Ramos (cell line): ENCODE measurements around the gene GMNN.
"Not testable (repeated sequence)": the region's sequence is repeated elsewhere in the genome, so short reads cannot be mapped to it uniquely, and the experiment has no call there.

Source experiments
- in situ Hi-C: fragments of 300-500 bp; cut with MboI; formaldehyde crosslinking; loops from one replicate; pipeline ENCODE4 v1.14.3; 2022; ENCODE audit warnings: low sequenced_read_pairs; ENCODE audit not compliant: unreplicated experiment

Gene GMNN

GRCh38 chr6:24774696-24775519 lies at the start of gene GMNN:
TSS of gene GMNN (plus strand) at chr6:24774937. CDS start at chr6:24777247, 2,310 bp downstream.
- in situ Hi-C loops: no loop called here

GRCh38 chr6:24730653-24731052 lies 44.1 kb upstream of the GMNN start:
- in situ Hi-C loops: not testable (repeated sequence)

- in situ Hi-C loops: not testable (repeated sequence)
Measured at GRCh38 chr6:24731456-24732134, 43.1 kb upstream of the GMNN start.

- in situ Hi-C loops: no loop called here
Measured at GRCh38 chr6:24734166-24734565, 40.6 kb upstream of the GMNN start.

- in situ Hi-C loops: not testable (repeated sequence)
Measured at GRCh38 chr6:24734710-24735109, 40.0 kb upstream of the GMNN start.

GRCh38 chr6:24738741-24739140 lies 36.0 kb upstream of the GMNN start:
- in situ Hi-C loops: no loop called here

- in situ Hi-C loops: no loop called here
Measured at GRCh38 chr6:24740861-24741260, 33.9 kb upstream of the GMNN start.

- in situ Hi-C loops: no loop called here
Measured at GRCh38 chr6:24742216-24742738, 32.5 kb upstream of the GMNN start.

GRCh38 chr6:24743265-24743943 lies 31.3 kb upstream of the GMNN start:
- in situ Hi-C loops: no loop called here

GRCh38 chr6:24743944-24744335 lies 30.8 kb upstream of the GMNN start:
- in situ Hi-C loops: no loop called here

GRCh38 chr6:24744911-24745310 lies 29.8 kb upstream of the GMNN start:
- in situ Hi-C loops: no loop called here

- in situ Hi-C loops: no loop called here
Measured at GRCh38 chr6:24749297-24749696, 25.4 kb upstream of the GMNN start.

- in situ Hi-C loops: not testable (repeated sequence)
Measured at GRCh38 chr6:24750878-24751277, 23.9 kb upstream of the GMNN start.

GRCh38 chr6:24752503-24752902 lies 22.2 kb upstream of the GMNN start:
- in situ Hi-C loops: no loop called here

- in situ Hi-C loops: no loop called here
Measured at GRCh38 chr6:24752917-24753492, 21.7 kb upstream of the GMNN start.

GRCh38 chr6:24753545-24753944 lies 21.2 kb upstream of the GMNN start:
- in situ Hi-C loops: no loop called here

GRCh38 chr6:24754378-24754777 lies 20.4 kb upstream of the GMNN start:
- in situ Hi-C loops: not testable (repeated sequence)

- in situ Hi-C loops: no loop called here
Measured at GRCh38 chr6:24755279-24755678, 19.5 kb upstream of the GMNN start.

GRCh38 chr6:24757611-24758010 lies 17.1 kb upstream of the GMNN start:
- in situ Hi-C loops: no loop called here

- in situ Hi-C loops: loop anchor here (10.0 kb wide), 1 partner anchor 175 kb away; no protein-coding TSS in a partner anchor
Measured at GRCh38 chr6:24759718-24760117, 15.0 kb upstream of the GMNN start.
